GM18511 (cell line): ENCODE measurements around the gene LRRC23.
"Not testable (repeated sequence)": the region's sequence is repeated elsewhere in the genome, so short reads cannot be mapped to it uniquely, and the experiment has no call there.

Experiments
- ATAC-seq: cut with Tn5 transposase; IDR thresholded peaks from one replicate; pipeline ENCODE4 v1.9.1; 2021; ENCODE audit warnings: mild to moderate bottlenecking, moderate library complexity; ENCODE audit not compliant: unreplicated experiment

The LRRC23 gene

DNA sequence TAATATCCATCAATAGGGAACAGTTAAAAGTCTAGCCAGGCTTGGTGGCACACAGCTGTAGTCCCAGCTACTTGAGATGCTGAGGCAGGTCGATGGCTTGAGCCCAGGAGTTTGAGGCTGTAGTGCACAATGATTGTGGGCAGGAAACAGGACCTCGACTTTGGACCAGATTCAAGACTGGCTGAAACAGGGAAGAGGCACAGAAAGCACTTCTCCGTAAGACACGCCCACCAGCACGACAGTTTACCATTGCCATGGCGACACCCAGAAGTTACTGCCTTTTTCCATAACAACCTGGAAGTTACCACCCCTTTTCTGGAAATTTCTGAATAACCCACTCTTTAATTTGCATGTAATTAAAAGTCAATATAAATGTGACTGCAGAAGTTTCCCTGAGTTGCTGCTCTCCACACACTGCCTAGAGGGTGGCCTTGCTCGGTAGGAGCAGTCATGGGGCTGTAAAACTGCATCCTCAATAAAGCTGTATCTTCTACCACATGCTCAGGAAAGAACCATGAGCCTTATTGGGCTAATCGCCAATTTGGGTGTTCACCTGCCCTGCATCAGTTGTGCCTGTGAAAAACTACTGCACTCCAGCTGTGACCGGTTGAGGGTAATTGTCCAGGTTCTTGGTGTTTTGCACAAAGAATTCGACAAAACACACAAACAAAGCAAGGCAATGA is 4.6 kb upstream of the LRRC23 start:
- ATAC-seq = no peak

DNA sequence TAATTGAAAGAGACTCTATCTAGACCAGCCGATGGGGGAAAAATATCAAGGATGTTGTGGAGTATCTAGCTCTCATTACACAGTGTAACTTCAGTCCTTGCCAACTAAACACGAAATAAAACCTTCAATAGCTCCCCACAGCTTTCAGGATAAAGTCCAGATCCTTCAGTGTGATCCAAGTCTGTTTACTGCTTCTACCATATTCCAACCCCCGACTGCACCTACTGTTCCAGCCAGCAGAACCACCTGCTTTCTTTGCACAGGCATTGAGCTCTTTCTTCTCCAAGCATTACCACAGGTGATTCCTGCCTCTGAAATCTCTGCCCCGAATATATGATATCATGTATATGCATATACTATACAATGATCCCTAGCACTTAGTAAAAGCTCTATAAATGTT is 2.2 kb upstream of the LRRC23 start:
- no peak for ATAC-seq

DNA sequence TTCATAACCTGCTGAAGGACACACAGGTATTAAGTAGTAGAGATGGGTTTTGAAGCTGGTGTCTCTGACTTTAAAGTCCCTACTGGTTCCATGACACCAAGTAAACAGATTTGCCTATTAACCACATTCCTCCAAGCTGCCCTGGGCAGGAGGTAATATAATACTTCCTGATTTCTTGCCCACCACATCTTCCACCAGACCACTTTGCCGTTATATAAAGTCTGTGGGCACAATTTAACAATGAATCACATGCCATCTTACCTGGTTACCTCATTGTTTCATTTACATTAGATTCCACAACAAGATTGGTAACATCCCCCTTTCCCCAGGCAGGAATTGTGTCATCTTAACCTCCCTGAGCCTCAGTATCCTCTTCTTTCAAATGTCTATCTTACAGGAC is 900 bp upstream of the LRRC23 start:
- no peak for ATAC-seq

DNA sequence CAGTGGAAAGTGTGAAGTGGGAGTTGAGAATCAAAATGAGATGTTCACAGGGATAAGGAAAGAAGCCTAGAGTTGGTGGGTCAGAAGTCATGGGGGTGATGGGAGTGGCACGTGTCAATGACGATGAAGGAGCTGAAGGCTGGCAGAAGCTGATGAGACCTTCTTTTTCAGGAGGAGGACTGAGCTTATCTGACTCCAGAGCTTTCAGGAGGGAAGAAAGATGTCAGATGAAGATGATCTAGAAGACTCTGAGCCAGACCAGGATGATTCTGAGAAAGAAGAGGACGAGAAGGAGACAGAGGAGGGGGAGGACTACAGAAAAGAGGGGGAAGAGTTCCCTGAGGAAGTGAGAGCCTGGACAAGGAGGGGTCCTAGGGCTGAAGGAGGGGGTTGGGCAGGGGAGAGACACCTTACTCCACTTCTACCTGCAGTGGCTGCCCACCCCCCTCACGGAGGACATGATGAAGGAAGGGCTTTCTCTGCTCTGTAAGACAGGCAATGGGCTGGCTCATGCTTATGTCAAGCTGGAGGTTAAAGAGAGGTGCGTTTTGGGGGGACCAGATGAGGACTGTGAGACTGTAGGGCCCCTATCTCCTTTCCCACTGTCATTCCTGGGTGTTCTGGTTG is 905 bp downstream of the LRRC23 start:
- no peak for ATAC-seq

DNA sequence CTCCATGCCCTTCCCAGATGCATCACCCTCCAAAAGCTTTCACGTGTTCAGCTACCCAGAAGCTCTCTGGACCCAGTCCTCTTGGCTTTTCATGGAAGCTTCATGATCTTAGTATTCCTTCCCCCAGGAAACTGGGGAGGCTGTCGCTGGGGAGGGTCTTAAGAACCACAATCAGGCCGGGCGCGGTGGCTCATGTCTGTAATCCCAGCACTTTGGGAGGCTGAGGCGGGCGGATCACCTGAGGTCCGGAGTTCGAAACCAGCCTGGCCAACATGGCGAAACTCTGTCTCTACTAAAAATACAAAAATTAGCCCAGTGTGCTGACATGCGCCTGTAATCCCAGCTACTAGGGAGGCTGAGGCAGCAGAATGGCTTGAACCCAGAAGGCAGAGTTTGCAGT is 3.5 kb downstream of the LRRC23 start:
- not testable (repeated sequence) for ATAC-seq

DNA sequence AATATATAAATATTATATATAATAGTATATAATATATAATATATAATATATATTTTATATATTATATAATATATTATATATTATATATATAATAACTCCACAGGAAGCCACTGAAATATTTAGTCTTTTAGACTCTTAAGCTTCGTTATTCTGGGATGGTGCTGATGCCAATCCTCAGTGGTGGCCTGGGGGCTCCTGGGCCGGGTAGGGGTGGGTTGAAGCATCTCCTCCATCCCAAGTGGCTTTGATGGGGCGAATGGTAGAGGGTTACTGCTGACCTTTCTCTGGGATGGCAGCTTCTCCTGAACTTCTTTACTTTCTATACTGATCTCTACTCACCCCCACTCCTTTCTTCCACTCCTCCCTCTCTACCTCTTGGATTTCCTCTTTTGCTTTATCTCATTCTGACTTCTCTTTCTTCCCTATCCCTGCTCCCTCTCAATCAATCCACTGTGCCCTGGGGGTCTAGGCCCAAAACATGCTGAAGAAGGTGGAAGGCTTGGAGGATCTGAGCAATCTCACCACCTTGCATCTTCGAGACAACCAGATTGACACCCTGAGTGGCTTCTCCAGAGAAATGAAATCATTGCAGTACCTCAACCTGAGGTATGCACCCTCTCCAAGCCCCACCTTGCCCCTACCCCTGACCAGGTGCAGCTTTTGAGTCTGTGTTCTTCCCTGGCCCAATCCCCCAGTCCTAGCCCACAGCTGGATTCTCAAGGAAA is 5.0 kb downstream of the LRRC23 start:
- no peak for ATAC-seq

DNA sequence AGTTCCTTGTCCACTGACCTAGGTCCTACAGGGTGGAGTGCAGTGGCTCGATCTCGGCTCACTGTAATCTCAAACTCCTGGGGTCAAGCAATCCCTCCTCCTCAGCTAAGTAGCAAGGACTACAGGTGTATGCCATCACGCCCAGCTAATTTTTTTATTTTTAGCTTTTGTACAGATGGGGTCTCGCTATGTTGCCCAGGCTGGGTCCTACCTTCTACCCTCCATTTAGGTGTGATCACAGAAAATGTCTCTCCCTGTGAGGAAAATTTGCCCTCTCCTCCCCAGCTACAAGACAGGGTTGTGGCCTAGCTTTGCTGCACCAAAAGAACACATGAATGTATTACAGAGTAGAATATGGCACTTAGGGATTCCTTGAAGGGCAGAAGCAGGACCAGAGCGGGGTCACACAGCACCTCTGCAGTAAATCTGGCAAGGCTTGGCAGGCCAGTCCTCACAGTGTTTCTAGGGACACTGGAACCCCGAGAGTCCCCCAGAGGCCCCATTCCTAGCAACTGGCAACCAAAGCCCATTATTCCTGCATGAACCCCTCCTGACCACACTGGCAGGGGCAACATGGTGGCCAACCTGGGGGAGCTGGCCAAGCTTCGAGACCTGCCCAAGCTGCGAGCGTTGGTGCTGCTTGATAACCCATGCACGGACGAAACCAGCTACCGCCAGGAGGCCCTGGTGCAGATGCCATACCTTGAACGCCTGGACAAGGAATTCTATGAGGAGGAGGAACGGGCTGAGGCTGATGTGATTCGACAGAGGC is 7.7 kb downstream of the LRRC23 start:
- no peak for ATAC-seq

DNA sequence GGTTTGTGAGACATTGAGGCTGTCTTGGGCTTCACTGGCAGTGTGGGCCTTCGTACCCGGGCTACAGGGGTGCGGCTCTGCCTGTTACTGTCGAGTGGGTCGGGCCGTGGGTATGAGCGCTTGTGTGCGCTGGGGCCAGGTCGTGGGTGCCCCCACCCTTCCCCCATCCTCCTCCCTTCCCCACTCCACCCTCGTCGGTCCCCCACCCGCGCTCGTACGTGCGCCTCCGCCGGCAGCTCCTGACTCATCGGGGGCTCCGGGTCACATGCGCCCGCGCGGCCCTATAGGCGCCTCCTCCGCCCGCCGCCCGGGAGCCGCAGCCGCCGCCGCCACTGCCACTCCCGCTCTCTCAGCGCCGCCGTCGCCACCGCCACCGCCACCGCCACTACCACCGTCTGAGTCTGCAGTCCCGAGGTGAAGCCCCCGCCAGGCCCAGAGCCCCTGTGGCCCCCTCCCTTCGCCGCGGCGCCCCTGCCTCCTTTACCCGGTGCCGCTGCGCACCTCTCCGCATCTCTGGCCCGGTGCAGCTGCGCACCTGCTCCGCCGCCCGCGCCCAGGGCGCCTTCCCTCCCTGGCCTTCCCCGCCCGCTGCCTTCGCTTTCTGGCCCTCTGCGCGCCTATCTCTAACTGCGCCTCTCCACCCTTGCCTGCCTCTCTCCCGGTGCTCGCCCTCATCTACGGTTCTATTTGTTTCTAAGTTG is 9.8 kb downstream of the LRRC23 start, which contains the start of gene ENO2:
Gene ENO2 (plus strand): TSS at position 335 of the 701 bp plus-strand sequence. CDS start 1,253 bp downstream, outside the sequence.
- peak; percentile 82 for ATAC-seq

DNA sequence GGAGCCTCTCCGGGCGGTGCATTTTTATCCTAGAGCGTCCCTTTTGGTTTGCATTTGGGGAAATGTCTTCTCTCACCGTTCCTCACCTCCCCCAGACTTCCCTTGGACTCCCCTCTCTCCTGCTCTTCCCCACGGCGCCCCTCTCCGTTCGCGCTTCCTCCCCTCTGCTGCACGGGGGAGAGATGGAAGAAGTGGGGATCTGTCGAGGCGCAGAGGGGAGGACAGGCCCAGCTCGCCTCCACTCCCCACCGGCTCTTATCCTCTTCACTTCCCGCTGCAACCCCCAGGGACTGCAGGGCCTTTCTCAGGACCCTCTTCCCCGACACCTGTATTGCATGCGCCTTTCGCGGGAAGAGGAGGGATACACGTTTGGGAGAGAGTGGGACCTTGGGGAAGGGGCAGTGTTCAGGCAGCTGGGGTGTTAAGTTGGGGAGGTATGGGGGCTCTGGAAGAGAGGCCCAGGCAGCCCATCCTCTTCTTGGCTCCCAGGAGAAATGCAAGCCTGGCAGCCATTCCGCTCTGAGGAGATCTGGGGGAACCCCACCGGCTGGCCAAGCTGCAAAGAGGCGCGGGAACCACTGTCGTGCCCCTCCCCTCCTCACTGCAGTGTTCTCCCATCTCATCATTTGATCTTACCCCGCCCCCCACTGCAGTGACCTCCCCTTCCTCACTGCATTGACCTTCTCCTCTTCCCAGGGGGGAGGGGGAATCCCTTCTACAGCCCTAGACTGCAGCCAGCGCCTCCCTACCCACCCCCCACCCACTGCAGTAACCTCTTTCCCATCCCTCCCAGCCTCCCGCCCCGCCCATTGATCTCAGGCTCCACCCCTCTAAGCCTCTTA is 10.5 kb downstream of the LRRC23 start:
- ATAC-seq = peak; percentile 17

DNA sequence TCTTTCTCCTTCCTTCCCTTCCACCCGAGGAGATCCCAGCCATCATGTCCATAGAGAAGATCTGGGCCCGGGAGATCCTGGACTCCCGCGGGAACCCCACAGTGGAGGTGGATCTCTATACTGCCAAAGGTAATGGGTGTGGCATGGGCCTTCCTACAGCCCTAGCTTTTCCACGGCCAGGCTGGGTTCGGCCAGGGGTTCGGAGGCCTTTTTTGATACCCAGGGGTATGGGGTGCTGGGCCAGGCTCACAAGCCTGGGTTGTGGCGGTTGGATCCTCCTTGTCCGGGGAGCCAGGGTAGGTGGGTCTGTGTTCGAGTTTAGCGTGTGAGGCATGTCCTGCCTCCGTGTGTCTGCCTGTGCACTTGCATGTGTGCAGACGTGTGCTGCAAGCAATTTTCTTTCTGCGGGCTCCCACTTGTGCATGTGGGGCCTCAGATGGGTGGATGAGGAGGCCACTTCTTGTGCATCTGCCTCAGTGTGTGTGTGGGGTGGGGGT is 11.2 kb downstream of the LRRC23 start:
- no peak for ATAC-seq

DNA sequence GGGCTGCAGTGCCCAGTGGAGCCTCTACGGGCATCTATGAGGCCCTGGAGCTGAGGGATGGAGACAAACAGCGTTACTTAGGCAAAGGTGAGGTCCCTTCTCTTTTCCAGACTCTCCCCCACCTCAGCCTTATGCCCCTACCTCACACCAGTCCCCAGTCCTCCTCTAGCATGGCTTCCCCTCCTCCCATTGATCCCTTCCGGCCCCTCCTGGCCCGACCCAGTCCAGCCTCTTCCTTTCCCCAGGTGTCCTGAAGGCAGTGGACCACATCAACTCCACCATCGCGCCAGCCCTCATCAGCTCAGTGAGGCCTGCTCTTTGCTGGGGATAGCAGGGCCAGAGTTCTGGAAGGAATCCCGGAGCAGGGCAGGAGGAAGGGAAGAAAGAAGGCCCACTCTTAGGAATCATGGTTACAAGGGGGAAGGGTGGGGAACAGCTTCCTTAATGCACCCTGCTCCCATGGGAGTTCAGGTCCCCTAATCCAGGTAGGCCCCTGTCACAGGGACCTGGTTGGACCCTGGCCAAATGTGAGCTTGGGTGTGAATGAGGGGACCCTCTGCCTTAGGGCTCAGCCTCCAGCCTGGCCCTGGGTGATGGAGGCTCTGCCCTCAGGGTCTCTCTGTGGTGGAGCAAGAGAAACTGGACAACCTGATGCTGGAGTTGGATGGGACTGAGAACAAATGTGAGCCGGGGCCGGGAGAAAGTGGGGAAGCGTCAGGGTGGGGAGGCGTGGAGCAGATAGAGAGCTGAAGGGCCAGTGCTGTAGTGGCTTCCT is 12.0 kb downstream of the LRRC23 start:
- no peak for ATAC-seq

DNA sequence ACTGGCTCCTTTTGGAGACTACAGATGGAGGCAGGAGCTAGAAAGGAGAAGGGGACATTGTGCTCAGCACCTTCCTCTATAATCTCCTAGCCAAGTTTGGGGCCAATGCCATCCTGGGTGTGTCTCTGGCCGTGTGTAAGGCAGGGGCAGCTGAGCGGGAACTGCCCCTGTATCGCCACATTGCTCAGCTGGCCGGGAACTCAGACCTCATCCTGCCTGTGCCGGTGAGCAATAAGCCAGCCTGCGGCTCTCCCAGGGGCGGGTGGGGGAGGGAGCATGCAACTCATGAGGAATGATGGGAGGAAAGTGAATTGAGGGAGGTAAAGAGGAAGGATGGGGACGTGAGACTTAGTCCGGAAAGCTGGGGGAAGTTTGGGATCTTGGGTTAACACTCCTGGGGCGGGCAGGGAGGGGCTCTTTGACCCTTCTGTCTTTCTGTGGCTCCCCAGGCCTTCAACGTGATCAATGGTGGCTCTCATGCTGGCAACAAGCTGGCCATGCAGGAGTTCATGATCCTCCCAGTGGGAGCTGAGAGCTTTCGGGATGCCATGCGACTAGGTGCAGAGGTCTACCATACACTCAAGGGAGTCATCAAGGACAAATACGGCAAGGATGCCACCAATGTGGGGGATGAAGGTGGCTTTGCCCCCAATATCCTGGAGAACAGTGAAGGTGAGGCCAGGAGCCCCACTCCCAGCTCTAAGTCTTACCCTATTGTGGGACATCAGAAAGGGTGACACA is 13.0 kb downstream of the LRRC23 start:
- no peak for ATAC-seq

DNA sequence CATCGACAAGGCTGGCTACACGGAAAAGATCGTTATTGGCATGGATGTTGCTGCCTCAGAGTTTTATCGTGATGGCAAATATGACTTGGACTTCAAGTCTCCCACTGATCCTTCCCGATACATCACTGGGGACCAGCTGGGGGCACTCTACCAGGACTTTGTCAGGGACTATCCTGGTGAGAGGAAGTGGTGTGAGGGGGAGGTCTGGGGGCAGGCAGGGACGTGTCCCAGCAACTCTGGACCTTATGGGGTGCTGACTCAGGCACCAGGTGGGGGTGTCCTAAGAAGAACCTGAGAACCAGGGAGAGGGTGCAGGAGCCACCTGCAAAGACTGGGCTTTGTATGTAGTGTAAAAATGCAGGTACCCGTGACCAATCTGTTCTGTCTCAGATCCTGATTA is 15.0 kb downstream of the LRRC23 start:
- ATAC-seq = no peak

DNA sequence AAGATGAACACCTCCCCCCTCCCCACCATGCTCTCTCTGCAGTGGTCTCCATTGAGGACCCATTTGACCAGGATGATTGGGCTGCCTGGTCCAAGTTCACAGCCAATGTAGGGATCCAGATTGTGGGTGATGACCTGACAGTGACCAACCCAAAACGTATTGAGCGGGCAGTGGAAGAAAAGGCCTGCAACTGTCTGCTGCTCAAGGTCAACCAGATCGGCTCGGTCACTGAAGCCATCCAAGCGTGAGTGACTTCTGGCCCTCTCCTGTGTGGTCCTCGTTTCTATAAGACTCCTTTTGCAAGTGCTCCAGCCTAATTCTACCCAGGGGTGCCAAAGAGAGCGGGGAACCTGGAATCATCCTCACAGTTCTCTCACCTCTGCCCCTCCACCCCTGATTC is 16.9 kb downstream of the LRRC23 start:
- no peak for ATAC-seq

DNA sequence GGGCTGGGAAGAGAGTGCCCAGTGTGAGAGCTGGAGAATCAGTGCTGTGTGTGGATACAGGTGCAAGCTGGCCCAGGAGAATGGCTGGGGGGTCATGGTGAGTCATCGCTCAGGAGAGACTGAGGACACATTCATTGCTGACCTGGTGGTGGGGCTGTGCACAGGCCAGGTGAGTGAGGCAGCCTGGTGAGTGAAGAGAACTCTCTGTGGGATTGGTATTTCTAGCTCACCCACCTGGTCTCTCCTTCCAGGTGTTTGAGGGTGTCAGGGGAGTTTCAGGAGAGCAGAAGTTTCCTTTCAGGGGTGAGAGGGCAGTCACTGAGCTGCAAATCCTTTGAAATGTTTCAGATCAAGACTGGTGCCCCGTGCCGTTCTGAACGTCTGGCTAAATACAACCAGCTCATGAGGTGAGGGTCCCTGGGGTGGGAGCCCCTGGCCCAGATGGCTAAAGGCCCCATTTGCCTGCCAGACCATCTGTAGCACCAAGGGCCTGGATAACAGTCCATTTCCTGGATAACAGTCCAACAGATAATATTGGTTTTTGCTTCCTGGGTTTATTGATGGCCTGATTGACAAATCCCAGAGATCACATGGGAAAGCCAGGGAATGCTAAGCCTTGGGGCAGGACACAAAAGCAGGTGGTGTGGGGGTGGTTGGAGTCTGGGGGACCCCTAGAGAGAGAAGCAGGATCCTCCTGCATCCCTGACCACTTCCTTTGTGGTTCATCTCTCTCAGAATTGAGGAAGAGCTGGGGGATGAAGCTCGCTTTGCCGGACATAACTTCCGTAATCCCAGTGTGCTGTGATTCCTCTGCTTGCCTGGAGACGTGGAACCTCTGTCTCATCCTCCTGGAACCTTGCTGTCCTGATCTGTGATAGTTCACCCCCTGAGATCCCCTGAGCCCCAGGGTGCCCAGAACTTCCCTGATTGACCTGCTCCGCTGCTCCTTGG is 17.6 kb downstream of the LRRC23 start:
- ATAC-seq = no peak

DNA sequence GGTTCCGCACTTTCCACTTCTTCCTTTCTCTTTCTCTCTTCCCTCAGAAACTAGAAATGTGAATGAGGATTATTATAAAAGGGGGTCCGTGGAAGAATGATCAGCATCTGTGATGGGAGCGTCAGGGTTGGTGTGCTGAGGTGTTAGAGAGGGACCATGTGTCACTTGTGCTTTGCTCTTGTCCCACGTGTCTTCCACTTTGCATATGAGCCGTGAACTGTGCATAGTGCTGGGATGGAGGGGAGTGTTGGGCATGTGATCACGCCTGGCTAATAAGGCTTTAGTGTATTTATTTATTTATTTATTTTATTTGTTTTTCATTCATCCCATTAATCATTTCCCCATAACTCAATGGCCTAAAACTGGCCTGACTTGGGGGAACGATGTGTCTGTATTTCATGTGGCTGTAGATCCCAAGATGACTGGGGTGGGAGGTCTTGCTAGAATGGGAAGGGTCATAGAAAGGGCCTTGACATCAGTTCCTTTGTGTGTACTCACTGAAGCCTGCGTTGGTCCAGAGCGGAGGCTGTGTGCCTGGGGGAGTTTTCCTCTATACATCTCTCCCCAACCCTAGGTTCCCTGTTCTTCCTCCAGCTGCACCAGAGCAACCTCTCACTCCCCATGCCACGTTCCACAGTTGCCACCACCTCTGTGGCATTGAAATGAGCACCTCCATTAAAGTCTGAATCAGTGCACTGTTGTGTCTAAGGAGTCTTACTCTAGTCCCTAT is 18.5 kb downstream of the LRRC23 start:
- ATAC-seq = no peak
